Caco-2 (cell line): Measurements from ENCODE around the gene ZNF79. TPM values are rescaled to one million over a fixed set of nuclear protein-coding genes. Genes with fewer than 3 reads are reported as not detected.

Experiments used
- BruUV-seq: library from RNA; stranded (reverse); fragments of 400-500 nt; replicated peaks from 2 replicates; lab custom pipeline; 2021; lab: Mats Ljungman, UMichigan
- CTCF ChIA-PET: fragments of 300-600 bp; sonication (Branson Sonifier 250); formaldehyde crosslinking; loops from one replicate; lab custom pipeline; 2022; ENCODE audit warnings: antibody characterized with exemption; lab: Charles Lee
- POLR2A ChIA-PET: fragments of 300-600 bp; sonication (Branson Sonifier 250); formaldehyde crosslinking; loops from one replicate; lab custom pipeline; 2022; ENCODE audit warnings: antibody characterized with exemption; lab: Charles Lee
- DNase-seq, 2 experiments: peaks; one replicate each; pipeline versions ENCODE4 v3.0.0 to v3.0.0-alpha.2; 2020 to 2022
- H3K27me3 ChIP-seq: replicated peaks from 2 replicates; pipeline ENCODE4 v1.6.0; 2011; ENCODE audit warnings: low read length; ENCODE audit not compliant: control insufficient read depth, insufficient read depth
- H3K36me3 ChIP-seq: 2 replicates; pipeline ENCODE4 v1.5.1; 2011; ENCODE audit warnings: low read length; ENCODE audit not compliant: control insufficient read depth, insufficient read depth
- H3K4me1 ChIP-seq: fragments of 250-450 bp; sonication (Bioruptor Pico); 2 replicates; pipeline ENCODE4 v1.5.1; 2020; ENCODE audit warnings: mild to moderate bottlenecking
- H3K4me3 ChIP-seq: 2 replicates; pipeline ENCODE4 v1.5.1; 2011; ENCODE audit warnings: low read depth, mild to moderate bottlenecking, control low read depth, low read length
- H3K9me3 ChIP-seq: fragments of 250-450 bp; sonication (Bioruptor Pico); 2 replicates; pipeline ENCODE4 v1.5.1; 2020; ENCODE audit warnings: mild to moderate bottlenecking, moderate library complexity
- H3K27ac Mint-ChIP-seq: one replicate; pipeline ENCODE4 v1.8.0; 2022; ENCODE audit warnings: mixed read lengths; ENCODE audit not compliant: unreplicated experiment
- H3K27me3 Mint-ChIP-seq: one replicate; pipeline ENCODE4 v1.8.0; 2022; ENCODE audit warnings: mixed read lengths; ENCODE audit not compliant: insufficient read depth, unreplicated experiment
- H3K36me3 Mint-ChIP-seq: one replicate; pipeline ENCODE4 v1.8.0; 2022; ENCODE audit warnings: mild to moderate bottlenecking, mixed read lengths; ENCODE audit not compliant: insufficient read depth, unreplicated experiment
- H3K4me1 Mint-ChIP-seq: one replicate; pipeline ENCODE4 v1.8.0; 2022; ENCODE audit warnings: low read depth, mixed read lengths; ENCODE audit not compliant: unreplicated experiment
- H3K4me3 Mint-ChIP-seq: one replicate; pipeline ENCODE4 v1.8.0; 2022; ENCODE audit warnings: mild to moderate bottlenecking, moderate library complexity, mixed read lengths; ENCODE audit not compliant: unreplicated experiment
- H3K9me3 Mint-ChIP-seq: one replicate; pipeline ENCODE4 v1.8.0; 2022; ENCODE audit warnings: mixed read lengths; ENCODE audit not compliant: unreplicated experiment
- CTCF ChIP-seq, 2 experiments: fragments of 200-600 bp in 1 of 2; IDR thresholded peaks; 1 replicate in 1 of 2; 2 replicates in 1 of 2; pipeline versions ENCODE4 v1.5.1 to v1.8.0; 2011 to 2022; ENCODE audit warnings: antibody characterized with exemption in 1 of 2, control low read depth in 1 of 2, inconsistent platforms in 1 of 2, low read depth in 1 of 2, low read length in 1 of 2, mild to moderate bottlenecking in 1 of 2, moderate library complexity in 1 of 2; ENCODE audit not compliant: insufficient read depth in 1 of 2, severe bottlenecking in 1 of 2, unreplicated experiment in 1 of 2
- intact Hi-C: fragments of 100-400 bp; cut with micrococcal nuclease; formaldehyde crosslinking; loops from one replicate; pipeline ENCODE4 v1.10.0; 2022; ENCODE audit not compliant: unreplicated experiment
- total RNA-seq: library from RNA; stranded (reverse); gene quantifications from 2 replicates; pipeline ENCODE4 v1.2.3, GENCODE V29; 2022

The ZNF79 gene
- total RNA-seq, 1 experiment from 2014 or later: 9.2 TPM

GRCh38 chr9:127493592-127494303 is 69.6 kb downstream of the ZNF79 start:
- Mint-ChIP-seq H3K4me1 (no peaks in the 10 kb centered on the region), H3K27ac (no peak overlapping the region)
- TF ChIP-seq CTCF (IDR thresholded peaks at IDR 0.05; ENCODE audit: insufficient read depth in 1 of 2, low read depth in 1 of 2, low read length in 1 of 2, severe bottlenecking in 1 of 2, unreplicated experiment in 1 of 2): no peak

GRCh38 chr9:127494304-127494702 is 70.1 kb downstream of the ZNF79 start:
- no peak overlapping the region for H3K4me3 ChIP-seq
- H3K4me3 Mint-ChIP-seq: no peak overlapping the region
- no peaks in the 10 kb centered on the region for H3K4me1 Mint-ChIP-seq
- intact Hi-C loops: no loop called here
- H3K27me3 ChIP-seq: no peaks in the 10 kb centered on the region
- BruUV-seq: no TSS peak
- H3K9me3 ChIP-seq: no peaks in the 10 kb centered on the region
- no peaks in the 10 kb centered on the region for H3K4me1 ChIP-seq
- no peaks in the 10 kb centered on the region for H3K27me3 Mint-ChIP-seq
- CTCF ChIA-PET: interaction anchor here (1.2 kb wide), 1 partner anchor 31 kb away, joined by 6 read pairs; no protein-coding TSS in a partner anchor
- H3K27ac Mint-ChIP-seq: no peak overlapping the region
- H3K36me3 ChIP-seq: no peaks in the 10 kb centered on the region; the same call in none of the 2 replicates
- no peaks in the 10 kb centered on the region for H3K9me3 Mint-ChIP-seq
- H3K36me3 Mint-ChIP-seq: peaks cover 27% of the 10 kb centered on the region
- POLR2A ChIA-PET: interaction anchor here (0.6 kb wide), 1 partner anchor 121 kb away, joined by 5 read pairs; no protein-coding TSS in a partner anchor
- DNase-seq: no peak
- no peak for TF ChIP-seq CTCF (IDR thresholded peaks at IDR 0.05; ENCODE audit: insufficient read depth in 1 of 2, low read depth in 1 of 2, low read length in 1 of 2, severe bottlenecking in 1 of 2, unreplicated experiment in 1 of 2)

More at GRCh38 chr9:127493592-127494303, 69.6 kb downstream of the ZNF79 start:
- ChIA-PET CTCF (interaction anchor here (0.5 to 1.6 kb wide), 3 partner anchors 10 to 155 kb away, joined by 6 to 7 read pairs (median 6); no protein-coding TSS in a partner anchor), POLR2A (interaction anchor here (0.6 kb wide), 1 partner anchor 121 kb away, joined by 5 read pairs; no protein-coding TSS in a partner anchor)
- Histone ChIP-seq H3K9me3 (no peaks in the 10 kb centered on the region), H3K4me1 (no peaks in the 10 kb centered on the region), H3K4me3 (no peak overlapping the region), H3K36me3 (no peaks in the 10 kb centered on the region; the same call in none of the 2 replicates), H3K27me3 (no peaks in the 10 kb centered on the region)
- no peaks in the 10 kb centered on the region for H3K9me3 Mint-ChIP-seq
- intact Hi-C loops: no loop called here
- no peaks in the 10 kb centered on the region for H3K27me3 Mint-ChIP-seq
- no peak overlapping the region for H3K4me3 Mint-ChIP-seq
- DNase-seq: no peak
- BruUV-seq: no TSS peak
- H3K36me3 Mint-ChIP-seq: peaks cover 33% of the 10 kb centered on the region

Other genes with a start within 250 kb of the ZNF79 start
- gene GARNL3, start 159.6 kb upstream of the ZNF79 start, total RNA-seq: 11.8 and 15.2 TPM in 2 replicates
- 141 and 144 TPM in 2 replicates for gene SLC2A8, start 27.2 kb upstream of the ZNF79 start, total RNA-seq
- gene RPL12, start 27.0 kb downstream of the ZNF79 start, total RNA-seq: 1,592 and 1,641 TPM in 2 replicates
- 25.8 and 26.2 TPM in 2 replicates for gene LRSAM1, start 27.1 kb downstream of the ZNF79 start, total RNA-seq
- gene STXBP1, start 187.9 kb downstream of the ZNF79 start, total RNA-seq: 5.5 and 6.7 TPM in 2 replicates